GM12878 (cell line): ENCODE data around the gene GJA5. TPM values are rescaled to one million over a fixed set of nuclear protein-coding genes. Genes with fewer than 3 reads are reported as not detected.

Source experiments
- ATAC-seq: fragments of 200-7000 bp; cut with Tn5 transposase; 3 replicates; pipeline ENCODE4 v1.9.1; 2020; ENCODE audit warnings: mild to moderate bottlenecking, moderate library complexity
- BruUV-seq: library from RNA; stranded (reverse); fragments of 400-500 nt; replicated peaks from 2 replicates; lab custom pipeline; 2021; lab: Mats Ljungman, UMichigan
- CTCF ChIA-PET: fragments of 300-600 bp; sonication (Branson Sonifier 250); formaldehyde crosslinking; extraction: SDS; loops from one replicate; lab custom pipeline; 2021; ENCODE audit warnings: inconsistent platforms; lab: Yijun Ruan, JAX
- POLR2A ChIA-PET: fragments of 350-600 bp; formaldehyde crosslinking; extraction: SDS; loops from one replicate; lab custom pipeline; 2021; ENCODE audit warnings: inconsistent platforms; lab: Charles Lee
- RAD21 ChIA-PET: fragments of 300-600 bp; sonication (Branson Sonifier 250); formaldehyde crosslinking; loops from one replicate; lab custom pipeline; 2023; ENCODE audit warnings: antibody characterized with exemption; ENCODE audit not compliant: unreplicated experiment; lab: Charles Lee
- SMC1A ChIA-PET: fragments of 300-600 bp; sonication (Branson Sonifier 250); formaldehyde crosslinking; loops from one replicate; lab custom pipeline; 2023; ENCODE audit not compliant: unreplicated experiment, uncharacterized antibody; lab: Charles Lee
- DNase-seq: peaks from one replicate; pipeline ENCODE4 v3.0.0-alpha.2; 2011; ENCODE audit warnings: low read depth, low spot score
- FAIRE-seq: peaks from 3 replicates; lab custom pipeline; 2011; peaks lifted over from hg19 to GRCh38; lab: Jason Lieb, UNC
- H2AFZ ChIP-seq: 2 replicates; pipeline ENCODE4 v1.6.0; 2011; ENCODE audit warnings: low read depth, low read length, control low read depth; ENCODE audit not compliant: control insufficient read depth
- H3K27ac ChIP-seq: 2 replicates; pipeline ENCODE4 v1.5.1; 2011; ENCODE audit warnings: control low read depth; ENCODE audit not compliant: control insufficient read depth, insufficient read depth
- H3K27me3 ChIP-seq, 2 experiments: replicated peaks in 1 of 2; 2 replicates each; pipeline versions ENCODE4 v1.6.0 to v1.6.1; 2011; ENCODE audit warnings: low read length in 1 of 2; ENCODE audit not compliant: control insufficient read depth in 2 of 2, insufficient read depth in 2 of 2
- H3K36me3 ChIP-seq, 2 experiments: 2 replicates each; pipeline ENCODE4 v1.5.1; 2011; ENCODE audit warnings: low read length in 1 of 2; ENCODE audit not compliant: control insufficient read depth in 2 of 2, insufficient read depth in 2 of 2
- H3K4me1 ChIP-seq: 2 replicates; pipeline ENCODE4 v1.6.1; 2011; ENCODE audit warnings: mild to moderate bottlenecking, low read length, moderate library complexity, mixed read lengths; ENCODE audit not compliant: control insufficient read depth, insufficient read depth
- H3K4me2 ChIP-seq: 2 replicates; pipeline ENCODE4 v1.6.0; 2011; ENCODE audit warnings: control low read depth; ENCODE audit not compliant: control insufficient read depth, insufficient read depth
- H3K4me3 ChIP-seq: fragments of 200-600 bp; sonication (generic); 2 replicates; pipeline ENCODE4 v1.5.1; 2016
- H3K79me2 ChIP-seq: 2 replicates; pipeline ENCODE4 v1.6.0; 2011; ENCODE audit warnings: low read length; ENCODE audit not compliant: control insufficient read depth, insufficient read depth
- H3K9ac ChIP-seq: 2 replicates; pipeline ENCODE4 v1.8.0; 2011; ENCODE audit warnings: low read length, control low read depth, mixed read lengths; ENCODE audit not compliant: control insufficient read depth, insufficient read depth
- H3K9me3 ChIP-seq: replicated peaks from 3 replicates; pipeline ENCODE4 v1.5.1; 2011; ENCODE audit warnings: mild to moderate bottlenecking, low read length; ENCODE audit not compliant: control insufficient read depth, insufficient read depth
- H4K20me1 ChIP-seq: 2 replicates; pipeline ENCODE4 v1.6.0; 2011; ENCODE audit not compliant: control insufficient read depth, insufficient read depth
- CTCF ChIP-seq, 3 experiments: IDR thresholded peaks in 2 of 3; conservative IDR thresholded peaks in 1 of 3; 2 replicates each; pipeline ENCODE4 v1.5.1; 2011; ENCODE audit warnings: low read depth in 3 of 3, low read length in 3 of 3, mild to moderate bottlenecking in 3 of 3, control low read depth in 2 of 3, moderate library complexity in 2 of 3, inconsistent platforms in 1 of 3, mixed read lengths in 1 of 3; ENCODE audit not compliant: control insufficient read depth in 2 of 3, insufficient read depth in 1 of 3; ENCODE audit errors: extremely low read depth in 1 of 3
- RAD21 ChIP-seq: IDR thresholded peaks from 2 replicates; pipeline ENCODE4 v1.6.1; 2011; ENCODE audit warnings: mild to moderate bottlenecking, low read depth, low read length, moderate library complexity; ENCODE audit not compliant: insufficient read depth
- SMARCA5 ChIP-seq: fragments of 450-650 bp; IDR thresholded peaks from 2 replicates; pipeline ENCODE4 v1.6.1; 2017; ENCODE audit warnings: mild to moderate bottlenecking
- SMC3 ChIP-seq: IDR thresholded peaks from 2 replicates; pipeline ENCODE4 v1.6.1; 2011; ENCODE audit warnings: low read length, improper control_type of control experiment, borderline replicate concordance
- WGBS: methylation state at CpG from one replicate; pipeline ENCODE4 v1.1.6; 2016; ENCODE audit warnings: low lambda C conversion rate; ENCODE audit not compliant: insufficient replicate concordance, insufficient coverage; ENCODE audit errors: missing lambda C conversion rate; 5-methylcytosine and 5-hydroxymethylcytosine counted together
- in situ Hi-C: fragments of 300-500 bp; cut with MboI; formaldehyde crosslinking; loops from 9 replicates; pipeline ENCODE4 v1.14.3; 2018; ENCODE audit warnings: mixed read lengths
- intact Hi-C: fragments of 100-400 bp; cut with micrococcal nuclease; formaldehyde crosslinking; loops from one replicate; pipeline ENCODE4 v1.14.2; 2022; ENCODE audit not compliant: unreplicated experiment
- polyA plus RNA-seq, 11 experiments: library from polyadenylated mRNA; depleted of rRNA in 4 of 11; unstranded in 6 of 11; stranded (reverse) in 5 of 11; fragments of >200 nt; fragmentation: Nextera tagmentation in 4 of 11; fragmentation: Illumina TruSeq in 1 of 11; extraction: Ambion mirVana in 4 of 11; extraction: Trizol in 1 of 11; gene quantifications; 1 replicate in 1 of 11; 2 replicates in 10 of 11; pipeline versions ENCODE4 v1.2.1 to v1.2.3, GENCODE V29; 2011 to 2016; ENCODE audit warnings: inconsistent platforms in 2 of 11, missing spikeins in 2 of 11, low read depth in 1 of 11
- total RNA-seq, 4 experiments: library from RNA; depleted of rRNA in 3 of 4; stranded (reverse); fragments of >200 nt in 3 of 4; fragmentation: Illumina TruSeq in 1 of 4; extraction: Trizol in 1 of 4; gene quantifications; 2 replicates each; pipeline versions ENCODE4 v1.2.1 to v1.2.3, GENCODE V29; 2013 to 2021

Gene GJA5
- total and polyA plus RNA-seq, 10 of the 15 experiments (the other 5 are each of a cell fraction or from before 2014, with no cell fraction given) = not detected

GRCh38 chr1:147723691-147724323, 36.6 kb downstream of the GJA5 start:
- Histone ChIP-seq H3K9me3 (no peaks in the 10 kb centered on the region; the same call in 2 of the 3 replicates), H3K4me2 (no peak overlapping the region), H3K36me3 (no peaks in the 10 kb centered on the region), H3K4me1 (no peaks in the 10 kb centered on the region), H3K79me2 (no peaks in the 10 kb centered on the region), H3K4me3 (no peak overlapping the region), H3K27ac (no peak overlapping the region), H2AFZ (no peak overlapping the region), H4K20me1 (no peaks in the 10 kb centered on the region; the same call in 1 of the 2 replicates), H3K27me3 (no peaks in the 10 kb centered on the region; a peak in 2 of 4 replicates), H3K9ac (no peak overlapping the region)
- BruUV-seq = no TSS peak
- DNase-seq (no peak), FAIRE-seq (no peak), ATAC-seq (no peak)
- in situ Hi-C loops = no loop called here
- SMC1A ChIA-PET = interaction anchor here (1.0 kb wide), 1 partner anchor 21 kb away, joined by 3 read pairs; no protein-coding TSS in a partner anchor
- intact Hi-C loops = loop anchor here (10.0 kb wide), 1 partner anchor 171 kb away; no protein-coding TSS in a partner anchor
- RAD21 ChIA-PET = no interaction called here
- POLR2A ChIA-PET = no interaction called here
- WGBS = 12% methylated on average over 7 of the region's 7 CpGs
- TF ChIP-seq SMC3 (peak; percentile 9; the same call in 1 of the 2 replicates), SMARCA5 (no peak), CTCF (IDR thresholded peaks at IDR 0.05 in 2 of 3, conservative IDR thresholded peaks at IDR 0.05 in 1 of 3; ENCODE audit: control insufficient read depth in 2 of 3, extremely low read depth in 1 of 3, insufficient read depth in 1 of 3, low read depth in 3 of 3, low read length in 3 of 3) (peak; percentile 13 to 29 (median 16); a peak in 2 of 6 replicates), RAD21 (peak; percentile 42; the same call in 1 of the 2 replicates)
- CTCF ChIA-PET = no interaction called here
